Psoas muscle (tissue), 8 donors: ENCODE data around the gene PHIP. TPM values are rescaled to one million over a fixed set of nuclear protein-coding genes. Genes with fewer than 3 reads are reported as not detected.

ENCODE experiments used
- ATAC-seq, 4 donors: fragments of 200-7000 bp; cut with Tn5 transposase; one replicate each; pipeline ENCODE4 v1.9.1; 2020; ENCODE audit warnings: moderate library complexity in 3 of 4, mild to moderate bottlenecking in 2 of 4
- DNase-seq, 2 donors: peaks; one replicate each; pipeline ENCODE4 v3.0.0-alpha.2; 2020
- H3K27ac ChIP-seq: fragments of 200-600 bp; one replicate; pipeline ENCODE4 v1.8.0; 2022
- H3K27me3 ChIP-seq, 3 donors: fragments of 200-600 bp in 1 of 3; one replicate each; pipeline versions ENCODE4 v1.6.1 to v1.8.0; 2013 to 2022; ENCODE audit warnings: low read length in 2 of 3, mild to moderate bottlenecking in 2 of 3, moderate library complexity in 1 of 3; ENCODE audit not compliant: insufficient read depth in 3 of 3
- H3K36me3 ChIP-seq, 2 donors: fragments of 200-600 bp in 1 of 2; one replicate each; pipeline versions ENCODE4 v1.6.1 to v1.8.0; 2013 to 2022; ENCODE audit warnings: low read depth in 1 of 2, mild to moderate bottlenecking in 1 of 2, moderate library complexity in 1 of 2; ENCODE audit not compliant: insufficient read depth in 1 of 2
- H3K4me1 ChIP-seq: fragments of 200-600 bp; one replicate; pipeline ENCODE4 v1.8.0; 2022
- H3K4me3 ChIP-seq: fragments of 200-600 bp; one replicate; pipeline ENCODE4 v1.8.0; 2022; ENCODE audit warnings: mild to moderate bottlenecking
- H3K9me3 ChIP-seq: fragments of 200-600 bp; one replicate; pipeline ENCODE4 v1.8.0; 2022
- WGBS, 3 donors: extraction: QIAGEN DNeasy Blood & Tissue Kit; methylation state at CpG; one replicate each; pipeline versions ENCODE4 v1.1.6 to v1.1.7; 2013; 5-methylcytosine and 5-hydroxymethylcytosine counted together
- intact Hi-C, 2 donors: fragments of 100-400 bp; cut with DNase I; formaldehyde crosslinking; loops; one replicate each; pipeline versions ENCODE4 v1.11.0 to v1.14.2; 2022
- polyA plus RNA-seq, 3 donors: library from polyadenylated mRNA; stranded (reverse); fragments of 200-250 nt; gene quantifications; one replicate each; pipeline ENCODE4 v1.2.3, GENCODE V29; 2013
- total RNA-seq, 4 donors: library from RNA; stranded (reverse); fragmentation: NEBNext Ultra II Directional in 2 of 4; extraction: Animal tissue kit (Norgen Biotek cat#: 25700) in 2 of 4; gene quantifications; one replicate each; pipeline versions ENCODE4 v1.2.1 to v1.2.4, GENCODE V29; 2021 to 2023
- TF ChIP-seq, protein P1 (sequence below): fragments of 200-600 bp; IDR thresholded peaks from one replicate; pipeline ENCODE4 v1.8.0; 2022; ENCODE audit warnings: antibody characterized with exemption
- donor health status: healthy with polysubstance abuse.
- donor health status: DM: no; HTN: no; CAD: no; lungs with moderate emphysema.
- donor health status: Bipolar disorder and iron deficiency.
- donor health status: healthy.
- donor health status: DM: yes; HTN: yes; CAD: no.
- donor health status: DM: no; HTN: no; CAD: no.
- donor health status: DM: no; HTN: no; CAD: no.
- donor health status: DM: yes; HTN: yes; CAD: no.

The PHIP gene
- total and polyA plus RNA-seq, 7 donors = 3.1 to 15.3 (median 12.1) TPM

DNA sequence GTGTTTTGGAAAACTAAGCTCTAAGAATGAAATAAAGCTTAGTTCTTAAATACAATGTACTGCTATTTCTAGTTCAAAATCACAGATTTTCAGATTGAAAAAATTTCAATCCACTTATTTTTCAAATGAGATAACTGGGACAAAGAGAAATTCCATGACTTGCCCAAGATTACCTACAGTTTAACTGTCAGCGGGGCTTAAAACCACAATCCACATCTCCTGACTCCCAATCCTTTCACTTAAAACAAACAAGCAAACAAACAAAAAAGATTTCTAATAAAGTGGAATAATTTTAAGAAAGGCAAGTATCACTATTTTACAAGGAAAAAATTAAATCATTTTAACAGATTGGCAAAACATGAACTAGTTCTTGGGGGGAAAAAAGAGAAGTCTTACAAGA is 4.2 kb downstream of the PHIP start:
- intact Hi-C loops = loop anchor here in 1 of 2 donors (10.0 kb wide), 1 partner anchor 471 kb away; no protein-coding TSS in a partner anchor
- H3K4me1 ChIP-seq = peaks cover 59% of the 10 kb centered on the region
- no peaks in the 10 kb centered on the region for H3K27me3 ChIP-seq
- TF ChIP-seq, protein P1, sequence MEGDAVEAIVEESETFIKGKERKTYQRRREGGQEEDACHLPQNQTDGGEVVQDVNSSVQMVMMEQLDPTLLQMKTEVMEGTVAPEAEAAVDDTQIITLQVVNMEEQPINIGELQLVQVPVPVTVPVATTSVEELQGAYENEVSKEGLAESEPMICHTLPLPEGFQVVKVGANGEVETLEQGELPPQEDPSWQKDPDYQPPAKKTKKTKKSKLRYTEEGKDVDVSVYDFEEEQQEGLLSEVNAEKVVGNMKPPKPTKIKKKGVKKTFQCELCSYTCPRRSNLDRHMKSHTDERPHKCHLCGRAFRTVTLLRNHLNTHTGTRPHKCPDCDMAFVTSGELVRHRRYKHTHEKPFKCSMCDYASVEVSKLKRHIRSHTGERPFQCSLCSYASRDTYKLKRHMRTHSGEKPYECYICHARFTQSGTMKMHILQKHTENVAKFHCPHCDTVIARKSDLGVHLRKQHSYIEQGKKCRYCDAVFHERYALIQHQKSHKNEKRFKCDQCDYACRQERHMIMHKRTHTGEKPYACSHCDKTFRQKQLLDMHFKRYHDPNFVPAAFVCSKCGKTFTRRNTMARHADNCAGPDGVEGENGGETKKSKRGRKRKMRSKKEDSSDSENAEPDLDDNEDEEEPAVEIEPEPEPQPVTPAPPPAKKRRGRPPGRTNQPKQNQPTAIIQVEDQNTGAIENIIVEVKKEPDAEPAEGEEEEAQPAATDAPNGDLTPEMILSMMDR = no peak
- 87 to 98% (median 98%) methylated on average over 1 of the region's 1 CpG for WGBS, 3 donors
- H3K27ac ChIP-seq = peak overlapping the region; percentile 28
- no peak for DNase-seq
- H3K36me3 ChIP-seq = no peaks in the 10 kb centered on the region
- no peak overlapping the region for H3K4me3 ChIP-seq
- no peaks in the 10 kb centered on the region for H3K9me3 ChIP-seq
- no peak for ATAC-seq

DNA sequence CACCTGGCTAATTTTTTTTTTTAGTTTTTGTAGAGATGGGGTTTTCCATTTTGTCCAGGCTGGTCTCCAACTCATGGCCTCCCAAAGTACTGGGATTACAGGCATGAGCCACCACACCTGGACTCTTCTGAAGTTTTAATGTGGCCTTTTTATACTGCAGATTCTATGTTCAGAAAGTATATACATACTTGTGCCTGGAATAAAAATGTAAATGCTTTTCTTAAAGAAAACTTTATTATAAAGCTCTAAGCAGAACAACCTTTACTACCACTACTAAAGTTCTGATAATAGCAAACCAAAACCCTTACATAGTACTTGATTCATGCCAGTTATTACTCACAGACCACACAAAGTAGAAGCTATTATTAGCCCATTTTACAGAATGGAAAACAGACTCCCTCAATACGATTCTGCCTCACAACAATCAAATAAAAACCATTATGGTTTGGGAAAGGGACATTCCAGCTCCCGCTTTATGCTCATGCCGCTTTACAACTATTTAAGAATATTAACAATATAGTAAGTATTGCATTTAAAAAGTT is 5.3 kb downstream of the PHIP start:
- intact Hi-C loops = loop anchor here in 1 of 2 donors (10.0 kb wide), 1 partner anchor 472 kb away; no protein-coding TSS in a partner anchor
- TF ChIP-seq, protein P1 = no peak
- H3K27me3 ChIP-seq = no peaks in the 10 kb centered on the region
- H3K4me1 ChIP-seq = peaks cover 65% of the 10 kb centered on the region
- ATAC-seq (no peak), DNase-seq (no peak)
- H3K4me3 ChIP-seq = no peak overlapping the region
- no peaks in the 10 kb centered on the region for H3K9me3 ChIP-seq
- no peak overlapping the region for H3K27ac ChIP-seq
- no peaks in the 10 kb centered on the region for H3K36me3 ChIP-seq
- 94 to 97% (median 96%) methylated on average over 3 of the region's 3 CpGs for WGBS, 3 donors

DNA sequence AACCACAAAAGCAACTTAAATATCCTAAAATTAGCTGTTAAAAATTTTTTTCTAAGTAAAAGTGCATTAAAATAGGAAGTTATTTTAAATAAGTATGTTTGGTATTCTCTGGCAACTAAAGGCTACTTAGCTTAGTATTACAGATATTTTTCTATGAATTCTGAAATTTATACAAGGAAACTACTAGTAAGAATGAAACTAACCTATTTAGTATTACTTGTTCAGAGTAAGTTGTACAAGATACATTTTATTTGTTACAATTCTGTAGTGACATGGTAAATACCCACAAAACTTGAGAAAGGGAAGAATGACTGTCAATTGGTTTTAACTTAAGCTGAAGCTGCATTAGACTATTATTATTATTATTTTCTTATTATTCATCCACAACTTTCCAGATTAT is 6.5 kb downstream of the PHIP start:
- H3K27me3 ChIP-seq = no peaks in the 10 kb centered on the region
- no peak for DNase-seq
- no peak for ATAC-seq

DNA sequence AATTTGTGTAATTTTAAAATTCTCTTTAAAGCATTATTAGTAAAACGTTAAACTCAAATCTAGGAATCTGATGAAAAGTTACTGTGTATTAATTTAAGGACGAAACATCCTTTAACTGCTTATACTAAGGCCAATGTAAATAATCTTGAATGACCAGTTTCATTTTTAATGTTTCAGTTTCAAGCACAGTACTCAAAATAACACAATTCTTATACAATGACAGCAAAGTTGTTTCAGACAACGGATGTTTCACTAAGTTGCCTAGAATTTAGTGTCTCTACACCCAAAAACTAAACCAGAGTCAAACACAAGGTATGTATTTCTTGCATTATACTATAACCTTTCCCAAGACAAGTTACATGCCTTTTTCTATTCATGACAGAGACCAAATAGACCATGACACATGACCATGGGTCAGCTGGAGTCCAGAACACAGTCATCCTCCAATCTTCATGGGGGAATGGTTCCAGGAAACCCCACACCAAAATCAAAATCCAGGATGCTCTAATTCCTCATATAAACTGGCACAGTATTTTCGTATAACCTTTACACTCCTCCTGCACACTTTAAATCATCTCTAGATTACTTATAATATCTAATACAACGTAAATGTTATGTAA is 7.7 kb downstream of the PHIP start:
- H3K27ac ChIP-seq = peak overlapping the region; percentile 2
- H3K4me3 ChIP-seq = no peak overlapping the region
- H3K4me1 ChIP-seq = peaks cover 69% of the 10 kb centered on the region
- H3K36me3 ChIP-seq = no peaks in the 10 kb centered on the region
- intact Hi-C loops = loop anchor here in 1 of 2 donors (10.0 kb wide), 1 partner anchor 474 kb away; no protein-coding TSS in a partner anchor
- DNase-seq (no peak), ATAC-seq (peak; percentile 65 to 87 (median 81))
- WGBS, 3 donors = 75 to 90% (median 76%) methylated on average over 5 of the region's 5 CpGs
- no peaks in the 10 kb centered on the region for H3K27me3 ChIP-seq
- TF ChIP-seq, protein P1 = no peak
- no peaks in the 10 kb centered on the region for H3K9me3 ChIP-seq

More for the DNA sequence above, 6.5 kb downstream of the PHIP start:
- H3K36me3 ChIP-seq = no peaks in the 10 kb centered on the region
- TF ChIP-seq, protein P1 = no peak
- H3K27ac ChIP-seq = no peak overlapping the region
- no peaks in the 10 kb centered on the region for H3K9me3 ChIP-seq
- no peak overlapping the region for H3K4me3 ChIP-seq
- H3K4me1 ChIP-seq = peaks cover 67% of the 10 kb centered on the region
- intact Hi-C loops = loop anchor here in 1 of 2 donors (10.0 kb wide), 1 partner anchor 473 kb away; no protein-coding TSS in a partner anchor
